ENCODE data around the gene IDUA.

Gene IDUA

DNA sequence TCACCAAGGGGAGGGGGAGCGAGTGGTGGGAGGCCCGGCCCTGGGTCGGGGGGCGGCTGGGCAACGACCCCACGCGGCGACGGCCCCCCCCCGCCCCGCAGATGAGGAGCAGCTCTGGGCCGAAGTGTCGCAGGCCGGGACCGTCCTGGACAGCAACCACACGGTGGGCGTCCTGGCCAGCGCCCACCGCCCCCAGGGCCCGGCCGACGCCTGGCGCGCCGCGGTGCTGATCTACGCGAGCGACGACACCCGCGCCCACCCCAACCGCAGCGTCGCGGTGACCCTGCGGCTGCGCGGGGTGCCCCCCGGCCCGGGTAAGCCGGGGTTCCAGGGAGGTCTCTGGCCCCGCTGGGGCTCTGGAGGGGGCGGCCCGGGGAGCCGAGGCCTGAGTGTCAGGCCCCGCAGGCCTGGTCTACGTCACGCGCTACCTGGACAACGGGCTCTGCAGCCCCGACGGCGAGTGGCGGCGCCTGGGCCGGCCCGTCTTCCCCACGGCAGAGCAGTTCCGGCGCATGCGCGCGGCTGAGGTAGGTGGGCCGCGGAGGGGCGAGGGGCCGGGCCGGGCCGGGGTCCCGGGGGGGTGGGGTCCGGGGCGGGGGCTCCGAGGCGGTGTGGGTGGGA lies 15.9 kb downstream of the IDUA start:
- DNase-seq, result no peak

DNA sequence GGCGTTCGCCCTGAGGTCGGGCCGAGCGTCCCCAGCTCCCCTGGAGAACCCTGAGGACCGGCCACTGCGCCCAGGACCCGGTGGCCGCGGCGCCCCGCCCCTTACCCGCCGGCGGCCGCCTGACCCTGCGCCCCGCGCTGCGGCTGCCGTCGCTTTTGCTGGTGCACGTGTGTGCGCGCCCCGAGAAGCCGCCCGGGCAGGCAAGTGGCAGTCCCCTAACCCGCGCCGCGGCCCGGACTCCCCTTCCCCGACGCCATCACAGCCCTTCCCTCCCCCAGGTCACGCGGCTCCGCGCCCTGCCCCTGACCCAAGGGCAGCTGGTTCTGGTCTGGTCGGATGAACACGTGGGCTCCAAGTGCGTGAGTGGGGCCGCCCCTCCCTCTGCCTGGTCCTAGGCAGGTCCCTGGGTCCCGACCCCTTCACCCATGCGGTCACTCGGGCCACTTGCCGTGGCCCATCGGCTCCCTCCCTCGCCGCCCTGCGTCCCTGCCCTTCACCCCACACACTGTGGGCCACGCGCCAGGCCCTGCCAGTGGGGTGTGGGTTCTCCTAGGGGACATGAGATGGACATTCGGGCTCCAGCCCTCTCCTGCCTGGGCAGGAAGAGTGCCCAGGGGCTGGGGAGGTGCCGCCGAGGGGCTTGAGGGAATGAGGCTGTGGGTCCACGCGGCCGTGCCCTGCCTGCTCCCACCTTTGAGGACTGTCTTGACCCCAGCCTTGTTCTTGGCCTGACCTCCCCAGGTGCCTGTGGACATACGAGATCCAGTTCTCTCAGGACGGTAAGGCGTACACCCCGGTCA lies 16.6 kb downstream of the IDUA start:
- no peak for DNase-seq

DNA sequence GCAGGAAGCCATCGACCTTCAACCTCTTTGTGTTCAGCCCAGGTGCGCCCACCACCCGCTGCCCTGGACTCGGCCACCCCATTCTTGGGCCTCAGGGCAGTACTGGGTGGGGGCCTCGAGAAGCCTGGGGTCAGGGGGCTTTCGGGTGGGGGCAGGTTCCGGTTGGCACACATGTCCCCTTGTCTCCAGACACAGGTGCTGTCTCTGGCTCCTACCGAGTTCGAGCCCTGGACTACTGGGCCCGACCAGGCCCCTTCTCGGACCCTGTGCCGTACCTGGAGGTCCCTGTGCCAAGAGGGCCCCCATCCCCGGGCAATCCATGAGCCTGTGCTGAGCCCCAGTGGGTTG lies 17.2 kb downstream of the IDUA start:
- no peak for DNase-seq

DNA sequence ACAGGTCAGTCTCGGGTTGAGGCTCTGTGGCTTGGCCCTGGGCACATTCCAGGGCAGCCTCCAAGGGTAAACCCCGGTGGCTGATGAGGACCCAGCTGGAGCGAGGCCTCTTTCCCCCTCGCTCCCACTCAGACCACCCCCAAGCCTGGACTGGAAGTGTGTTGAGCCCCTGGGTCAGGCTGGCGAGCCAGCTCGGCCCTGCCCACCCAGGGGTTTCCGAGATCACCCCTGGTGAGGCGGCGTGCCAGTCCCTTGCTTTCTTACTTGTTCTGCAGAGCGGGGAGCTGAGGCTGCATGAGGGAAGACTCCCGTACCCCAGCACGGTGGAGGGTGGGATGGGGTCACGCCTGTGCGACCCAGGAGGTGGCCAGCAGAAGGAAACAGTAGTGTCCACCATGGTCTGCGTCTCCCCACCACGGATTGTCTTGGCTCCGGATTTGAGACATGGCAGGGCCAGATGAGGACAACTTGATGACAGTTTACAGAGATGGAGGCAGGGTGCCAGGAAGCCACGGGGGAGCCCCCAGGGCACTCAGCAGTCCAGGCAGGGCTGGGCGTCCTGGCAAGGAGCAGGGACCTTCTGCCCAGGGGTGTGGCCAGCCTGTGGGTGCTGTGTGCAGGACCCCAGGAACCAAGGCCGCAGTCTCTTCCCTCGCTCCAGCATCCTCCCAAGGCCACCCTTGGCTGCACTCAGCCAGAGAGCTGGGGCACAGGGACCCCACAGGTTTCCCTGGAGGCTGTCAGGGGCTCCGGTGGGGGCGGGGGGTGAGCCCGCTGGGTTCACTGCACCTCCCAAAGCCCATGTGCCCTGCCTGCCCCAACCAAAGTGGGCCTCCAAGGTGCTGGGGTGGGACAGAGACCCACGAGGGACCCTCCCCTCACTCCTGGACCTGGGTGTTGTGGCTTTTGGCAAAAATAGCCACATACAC lies 18.0 kb downstream of the IDUA start:
- no peak for DNase-seq

DNA sequence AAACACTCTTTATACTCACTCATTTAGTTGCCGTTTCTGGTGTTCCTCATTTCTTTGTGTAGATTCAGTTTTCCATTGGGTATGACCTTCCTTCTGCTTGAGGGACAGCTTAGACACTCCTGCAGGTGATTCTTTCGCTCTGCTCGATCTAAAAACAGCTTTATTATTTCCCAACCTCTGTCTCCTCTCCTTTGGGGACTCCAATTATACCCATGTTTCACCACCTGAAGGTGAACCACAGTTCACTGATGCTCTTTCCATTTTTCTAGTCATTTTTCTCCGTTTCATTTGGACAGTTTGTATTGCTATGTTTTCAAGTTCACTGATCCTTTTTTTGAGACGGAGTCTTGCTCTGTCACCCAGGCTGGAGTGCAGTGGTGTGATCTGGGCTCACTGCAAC lies 20.0 kb downstream of the IDUA start:
- no peak for DNase-seq

DNA sequence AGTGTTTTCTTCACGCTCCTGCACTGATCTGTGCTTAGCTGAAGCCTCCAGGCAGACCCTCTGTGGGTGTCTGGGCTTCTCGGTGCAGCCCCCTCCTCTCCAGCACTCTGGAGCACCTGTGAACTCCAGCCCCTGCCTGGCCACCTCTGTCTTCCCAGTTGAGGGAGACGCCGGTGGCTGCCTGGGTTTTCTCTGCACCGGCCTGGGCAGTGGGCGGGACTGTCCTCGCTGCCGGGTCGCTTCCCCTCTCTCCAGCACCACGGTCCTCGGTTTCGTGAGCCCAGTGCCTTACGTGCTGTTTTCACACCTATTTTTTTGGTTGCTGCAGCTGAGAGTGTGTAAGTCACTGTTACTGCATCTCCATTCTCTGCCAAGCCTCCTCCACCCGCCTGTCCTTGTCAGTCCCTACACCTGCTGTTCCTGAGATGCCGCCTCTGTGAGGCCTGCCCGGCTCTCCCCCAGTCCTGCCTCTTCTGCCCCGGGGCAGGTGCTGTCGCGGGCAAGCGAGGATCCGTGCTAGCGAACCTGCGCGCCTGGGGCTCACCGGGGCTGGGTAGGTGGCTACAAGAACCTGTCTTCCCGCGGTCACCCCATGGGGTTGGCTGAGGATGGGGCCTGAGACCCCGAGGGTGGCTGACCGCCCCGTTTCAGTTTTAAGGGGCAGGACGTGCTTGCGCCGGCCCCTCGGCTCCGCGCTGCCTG lies 22.1 kb downstream of the IDUA start:
- peak; percentile 9 for DNase-seq

DNA sequence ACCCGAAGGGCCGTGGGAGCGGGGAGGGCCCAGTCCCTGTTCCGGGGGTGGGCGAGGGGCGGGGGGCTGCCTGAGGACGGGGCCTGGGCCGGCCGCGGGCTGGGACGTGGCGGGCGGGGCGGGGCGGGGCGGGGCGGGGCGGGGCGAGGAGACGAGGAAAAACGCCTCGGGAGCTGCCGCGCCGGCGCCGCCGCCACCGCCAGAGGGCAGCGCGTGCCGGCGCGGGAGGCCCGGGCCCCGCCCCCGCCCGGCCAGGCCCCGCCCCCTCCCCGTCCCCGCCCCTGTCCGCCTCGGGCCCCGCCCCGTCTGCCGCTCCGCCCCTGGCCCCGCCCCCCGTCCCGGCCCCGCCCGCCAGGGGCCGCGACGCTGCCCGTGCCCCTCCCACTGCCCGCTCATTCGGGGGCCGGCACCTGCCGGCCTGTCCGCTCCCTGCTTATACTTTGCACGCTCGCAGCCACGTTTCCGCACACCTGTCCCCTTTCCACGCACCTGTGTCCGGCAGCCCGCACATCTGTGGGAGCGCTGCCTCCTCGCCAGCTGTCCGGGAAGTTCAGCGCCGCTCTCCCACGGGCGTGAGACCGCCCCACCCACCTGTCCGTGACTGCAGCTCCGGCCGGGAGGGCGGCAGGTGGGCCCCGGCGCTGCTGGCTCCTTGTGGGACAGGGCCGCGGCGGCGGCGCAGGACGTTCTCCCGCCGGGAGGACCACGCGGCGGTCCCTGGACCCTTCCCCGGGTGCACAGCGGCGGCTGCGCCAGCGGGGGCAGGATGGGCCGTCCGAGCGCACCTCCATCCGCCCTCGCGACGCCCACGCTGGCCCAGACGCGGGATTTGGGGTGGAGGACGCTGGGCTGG lies 22.9 kb downstream of the IDUA start:
- DNase-seq, result peak; percentile 34

DNA sequence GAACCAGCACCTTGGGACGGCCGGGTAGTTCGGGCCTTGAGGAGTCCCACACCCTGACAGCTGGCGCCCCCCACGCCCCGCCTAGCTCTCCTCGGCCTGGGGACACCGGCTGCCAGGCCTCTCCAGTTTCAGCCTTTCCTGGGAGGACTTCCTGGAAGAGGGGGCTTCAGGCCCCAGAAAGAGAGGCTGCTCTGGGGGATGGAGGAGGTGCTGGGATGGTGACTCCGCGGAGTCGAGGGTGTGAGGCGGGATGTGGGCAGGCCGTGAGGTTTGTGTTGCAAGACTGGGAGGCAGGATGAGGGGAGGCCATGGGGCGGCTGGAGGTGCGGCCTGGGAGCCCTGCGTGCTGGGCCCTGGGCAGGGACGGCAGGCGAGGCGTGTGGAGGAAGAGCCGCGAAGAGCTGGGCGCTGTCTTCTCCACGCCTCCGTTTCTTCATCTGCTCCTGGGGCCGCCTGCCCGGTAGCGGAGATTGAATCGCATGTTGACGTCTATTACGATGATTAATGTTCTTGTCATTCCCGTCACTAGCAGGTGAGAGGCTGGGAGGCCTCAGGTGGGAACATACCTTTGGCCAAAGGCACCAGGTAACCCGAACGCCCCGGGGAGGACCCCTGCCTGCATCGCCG lies 23.7 kb downstream of the IDUA start:
- DNase-seq, result peak; percentile 57

DNA sequence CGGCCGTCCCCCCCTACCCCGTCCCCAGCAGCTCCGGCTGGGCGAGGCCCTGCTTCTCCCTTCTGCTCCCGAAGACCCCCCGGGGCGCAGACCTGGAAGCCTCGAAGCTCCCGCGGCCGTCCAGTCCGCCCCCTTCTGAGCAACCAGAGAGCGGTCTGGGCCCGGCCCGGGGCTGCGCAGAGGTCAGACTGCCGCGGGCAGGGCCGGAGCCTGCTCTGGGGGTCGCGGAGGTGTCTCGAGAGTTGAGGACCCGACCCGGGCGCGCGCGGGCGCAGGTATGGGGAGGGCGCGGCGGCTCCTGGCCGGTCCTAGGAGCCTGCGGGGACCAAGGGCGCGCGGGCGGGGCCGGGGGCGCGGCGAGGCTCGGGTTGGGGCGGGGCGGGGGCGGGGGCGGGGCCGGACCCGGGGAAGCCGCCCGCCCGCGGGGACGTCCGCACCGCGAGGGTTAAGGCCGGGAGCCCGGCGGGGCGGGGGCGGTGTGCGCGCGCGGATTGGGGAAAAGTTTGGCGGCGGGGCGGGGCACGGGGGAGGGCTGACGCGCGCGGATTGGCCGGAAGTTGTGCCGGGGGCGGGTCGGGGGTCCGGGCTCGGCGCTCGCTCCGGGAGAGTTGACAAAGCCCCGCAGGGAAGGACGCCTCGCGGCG lies 24.3 kb downstream of the IDUA start, which contains the start of gene FGFRL1:
Gene FGFRL1 (plus strand): TSS at position 605 of the 644 bp plus-strand sequence. CDS start 860 bp downstream, outside the sequence.
- DNase-seq, result peak; percentile 90

DNA sequence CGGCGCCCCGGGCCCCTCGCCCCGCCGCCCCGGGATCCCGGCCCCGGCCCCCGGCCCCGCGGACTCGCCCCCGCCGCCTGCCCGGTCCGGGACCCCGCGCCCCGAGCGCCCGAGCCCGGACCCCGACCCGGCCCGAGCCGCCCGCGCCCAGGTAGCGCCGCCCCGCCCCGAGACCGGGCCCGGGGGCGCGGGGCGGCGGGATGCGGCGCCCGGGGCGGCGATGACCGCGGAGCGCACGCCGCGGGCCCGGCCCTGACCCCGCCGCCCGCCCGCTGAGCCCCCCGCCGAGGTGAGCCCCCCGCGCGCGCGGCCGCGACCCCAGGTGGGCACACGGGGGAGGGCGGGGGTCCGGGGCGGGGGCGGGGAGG lies 24.8 kb downstream of the IDUA start:
- no peak for DNase-seq

DNA sequence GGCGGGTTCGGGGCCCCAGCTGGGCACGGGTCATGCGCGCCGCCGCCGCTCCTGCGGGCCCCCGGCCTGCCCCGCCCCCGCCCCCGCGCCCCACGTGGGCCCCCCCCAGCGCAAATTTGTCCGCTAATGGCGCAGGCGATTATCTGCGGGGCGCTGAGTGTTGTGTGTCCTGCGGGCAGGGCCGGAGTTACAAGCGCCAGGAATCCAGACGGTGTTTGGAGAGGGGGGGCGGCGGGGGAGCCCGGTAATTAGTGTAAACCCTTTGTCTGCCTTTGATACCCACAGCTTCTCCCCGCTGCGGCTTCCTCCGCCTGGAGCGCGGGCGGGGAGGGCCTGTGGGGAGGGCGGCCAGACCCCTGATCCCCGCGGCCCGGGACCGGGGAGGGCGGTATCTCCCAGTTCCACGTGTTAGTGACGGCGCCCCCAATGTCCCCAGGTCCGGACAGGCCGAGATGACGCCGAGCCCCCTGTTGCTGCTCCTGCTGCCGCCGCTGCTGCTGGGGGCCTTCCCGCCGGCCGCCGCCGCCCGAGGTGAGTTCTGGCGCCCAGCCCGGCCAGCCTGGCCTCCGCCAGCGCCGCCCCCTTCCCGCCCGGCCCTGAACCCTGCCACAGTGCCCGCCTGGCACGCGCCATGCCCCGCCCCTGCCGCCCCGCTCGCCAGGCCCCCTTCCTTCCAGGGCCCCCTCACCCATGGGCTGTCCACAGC lies 25.3 kb downstream of the IDUA start:
- DNase-seq, result peak; percentile 8

DNA sequence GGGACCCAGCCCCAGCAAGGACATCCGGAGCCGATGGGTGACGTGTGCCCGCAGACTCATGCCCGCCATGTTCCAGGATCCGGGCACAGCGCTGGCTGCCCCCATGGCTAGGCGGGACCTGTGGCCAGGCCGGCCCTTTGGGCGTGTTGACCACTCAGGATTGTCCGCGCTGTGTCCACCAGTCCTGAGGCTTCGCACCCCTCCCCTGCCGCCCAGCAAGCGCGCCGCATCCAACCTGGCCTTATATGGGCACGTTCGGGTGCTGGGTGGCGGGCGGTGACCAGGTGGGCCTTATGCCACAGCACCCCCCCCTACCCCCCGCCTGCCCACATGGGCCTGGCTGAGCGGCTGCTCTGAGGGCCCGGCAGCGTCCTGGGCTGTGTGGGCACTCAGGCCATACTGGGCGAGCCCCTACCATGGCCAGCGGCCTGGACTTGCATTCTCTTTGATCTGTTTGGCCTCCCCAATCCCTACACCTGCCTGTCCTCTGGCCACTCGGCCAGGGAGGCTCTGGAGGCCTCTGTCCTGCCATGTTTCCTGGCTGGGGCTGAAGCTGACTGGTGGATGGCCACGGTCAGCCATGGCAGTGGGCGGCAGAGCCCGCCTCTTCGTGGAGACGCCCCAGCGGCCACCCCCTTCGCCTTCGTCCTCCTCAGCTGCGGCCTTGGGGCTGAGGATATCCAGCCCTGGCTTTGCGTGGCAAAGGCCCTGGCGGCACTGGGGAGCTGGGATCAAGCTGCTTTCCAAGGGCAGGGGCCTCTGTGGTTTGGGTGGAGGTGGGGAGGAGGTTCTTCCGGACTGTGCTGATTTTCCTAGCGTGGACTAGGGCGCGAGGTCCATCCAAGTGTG lies 26.6 kb downstream of the IDUA start:
- DNase-seq, result no peak

DNA sequence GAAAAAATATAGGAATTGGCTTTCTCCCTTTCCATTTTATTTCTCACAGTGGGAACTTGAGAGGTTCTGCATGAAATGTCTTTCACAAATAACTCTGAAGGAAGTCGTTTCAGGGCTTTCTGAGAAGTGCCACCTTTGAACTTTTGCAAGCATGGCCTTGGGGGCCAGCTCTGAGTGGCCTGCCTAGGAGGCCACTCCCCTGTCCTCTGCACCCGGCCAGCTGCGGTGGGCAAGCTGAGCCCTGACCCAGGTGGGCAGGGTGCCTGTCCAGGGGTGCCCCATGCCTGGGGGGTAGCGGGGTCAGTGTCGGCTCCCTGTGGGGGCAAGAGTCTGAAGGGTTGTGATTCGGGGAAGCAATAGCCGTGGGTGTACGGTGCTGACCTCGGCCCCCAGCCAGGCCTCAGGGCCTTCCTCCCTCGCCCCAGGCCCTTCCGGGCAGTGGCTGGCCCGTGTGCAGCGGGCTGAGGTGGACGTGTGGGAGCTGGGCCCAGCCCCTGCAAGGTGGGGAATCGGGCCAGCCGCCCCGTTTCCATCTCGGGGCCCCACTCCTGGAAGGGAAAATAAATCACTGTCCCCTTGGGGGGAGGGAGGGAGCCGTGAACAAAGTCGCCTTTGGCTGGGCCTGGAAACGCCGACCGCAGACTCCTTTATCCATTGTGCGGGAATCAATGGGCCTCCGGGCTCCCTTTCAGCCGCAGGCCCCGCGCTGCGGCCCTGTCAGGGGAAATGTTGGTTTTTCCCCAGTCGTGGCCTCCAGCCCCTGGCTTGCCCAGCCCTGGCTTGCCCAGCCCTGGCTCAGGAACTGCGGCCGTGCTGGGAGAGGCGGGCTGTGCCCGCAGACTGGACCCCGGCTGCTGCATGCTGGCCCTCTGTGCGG lies 27.7 kb downstream of the IDUA start:
- no peak for DNase-seq

DNA sequence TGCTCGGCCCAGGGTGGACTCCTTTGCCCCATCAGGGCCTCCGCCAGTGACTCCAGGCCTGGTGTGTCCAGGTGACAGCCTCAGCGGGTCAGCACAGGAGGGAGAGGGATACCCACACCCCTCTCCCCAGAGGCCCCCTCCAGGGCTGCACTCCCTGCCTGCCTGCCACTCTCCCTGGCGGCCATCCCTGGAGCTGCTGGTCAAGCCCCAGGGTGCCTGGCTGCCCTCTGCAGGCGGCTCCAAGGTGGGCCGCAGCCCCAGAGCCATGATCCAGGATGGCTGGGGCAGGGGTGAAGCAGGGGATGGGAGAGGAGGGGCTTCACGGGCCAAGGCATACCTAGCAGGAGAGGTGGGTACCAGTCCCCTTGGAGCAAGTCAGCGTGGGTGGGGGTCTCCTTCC lies 28.3 kb downstream of the IDUA start:
- DNase-seq, result no peak

DNA sequence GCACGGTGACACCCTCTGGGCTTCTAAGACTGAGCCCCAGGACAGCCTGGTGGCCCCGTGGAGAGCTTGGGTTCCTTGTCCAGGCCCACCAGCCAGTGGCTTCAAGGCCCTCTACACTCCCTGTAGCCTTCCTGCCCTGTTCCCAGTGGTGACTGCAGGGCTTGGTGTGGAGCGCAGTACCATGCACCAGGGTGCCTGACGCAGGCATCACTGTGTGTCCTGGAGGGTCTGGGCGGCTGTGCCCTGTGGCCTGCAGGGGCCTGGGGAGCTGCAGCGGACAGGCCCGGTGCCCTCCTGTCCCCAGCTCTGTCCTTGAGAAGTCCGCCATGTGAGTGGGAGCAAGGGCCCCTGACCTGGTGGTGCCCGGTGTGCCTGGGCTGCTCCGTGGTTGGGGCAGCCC lies 28.9 kb downstream of the IDUA start:
- no peak for DNase-seq

DNA sequence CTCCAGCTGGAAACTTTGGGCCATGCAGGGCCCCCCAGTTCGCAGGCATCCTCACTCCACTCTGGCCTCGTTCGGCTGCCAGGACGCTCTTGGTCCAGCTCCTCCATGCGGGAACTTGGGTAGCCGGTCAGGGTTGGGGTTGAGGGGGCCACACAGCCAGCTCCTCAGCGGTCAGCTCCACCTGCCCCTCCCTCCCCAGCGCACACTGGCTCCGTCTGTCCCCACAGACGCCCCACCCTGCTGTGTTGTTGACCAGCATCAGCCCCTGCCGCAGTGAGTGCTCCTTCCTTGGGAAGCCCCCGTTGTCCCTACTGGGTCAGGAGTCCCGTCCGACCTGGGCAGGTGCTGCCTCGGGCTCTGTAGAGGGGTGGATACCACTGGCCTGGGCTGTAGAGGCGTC lies 30.4 kb downstream of the IDUA start:
- no peak for DNase-seq

DNA sequence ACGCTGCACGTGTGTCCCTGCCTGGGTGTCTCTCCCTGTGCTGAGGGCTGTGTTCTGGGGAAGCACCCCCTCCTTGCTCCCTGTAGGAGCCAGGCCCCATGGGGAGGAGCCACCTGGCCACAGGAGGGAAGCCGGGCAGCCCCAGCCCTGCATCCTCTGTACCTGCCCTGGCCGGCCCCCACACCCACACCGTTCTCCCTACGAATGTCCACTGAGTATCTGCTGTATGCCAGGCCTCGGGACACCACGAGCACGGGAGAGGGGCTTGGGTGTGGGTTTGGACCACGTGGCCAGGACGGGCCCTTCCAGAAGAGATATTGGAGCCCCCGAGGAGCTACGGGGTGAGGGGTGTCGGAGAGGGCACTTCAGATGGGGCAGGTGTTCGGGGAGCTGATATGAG lies 30.9 kb downstream of the IDUA start:
- DNase-seq, result no peak

All from CD4-positive, alpha-beta T cell treated with Interleukin-4 for 4 hours (primary cell).